Gastrocnemius medialis (tissue), 4 donors: ENCODE data around the gene TULP3. TPM values are rescaled to one million over a fixed set of nuclear protein-coding genes. Genes with fewer than 3 reads are reported as not detected.

ENCODE experiments used
- ATAC-seq, 2 donors: fragments of 150-250 bp; one replicate each; pipeline ENCODE4 v1.9.1; 2016
- DNase-seq, 2 donors: peaks; one replicate each; pipeline ENCODE4 v3.0.0-alpha.2; 2019
- H3K27ac ChIP-seq, 4 donors: fragments of 200-600 bp; sonication (generic); 1 replicate in 1 of 4; 2 replicates in 3 of 4; pipeline ENCODE4 v1.5.1; 2016 to 2018; ENCODE audit warnings: mild to moderate bottlenecking in 2 of 4, moderate library complexity in 1 of 4
- H3K27me3 ChIP-seq, 3 donors: fragments of 200-600 bp; sonication (generic) in 2 of 3; 1 replicate in 1 of 3; 2 replicates in 2 of 3; pipeline versions ENCODE4 v1.5.1 to v1.6.0; 2016 to 2019; ENCODE audit warnings: mild to moderate bottlenecking in 1 of 3, moderate library complexity in 1 of 3
- H3K36me3 ChIP-seq, 2 donors: fragments of 200-600 bp; sonication (generic) in 1 of 2; one replicate each; pipeline ENCODE4 v1.5.1; 2017 to 2018
- H3K4me1 ChIP-seq, 2 donors: fragments of 200-600 bp; sonication (generic) in 1 of 2; one replicate each; pipeline ENCODE4 v1.5.1; 2016 to 2017; ENCODE audit warnings: mild to moderate bottlenecking in 2 of 2
- H3K4me3 ChIP-seq, 4 donors: fragments of 200-600 bp; sonication (generic) in 3 of 4; 1 replicate in 1 of 4; 2 replicates in 3 of 4; pipeline ENCODE4 v1.5.1; 2016 to 2019; ENCODE audit warnings: mild to moderate bottlenecking in 2 of 4
- H3K9me3 ChIP-seq, 3 donors: fragments of 200-600 bp; sonication (generic) in 2 of 3; 1 replicate in 1 of 3; 2 replicates in 2 of 3; pipeline ENCODE4 v1.5.1; 2016 to 2019
- CTCF ChIP-seq, 5 experiments: fragments of 450-650 bp in 3 of 5; fragments of 200-600 bp in 2 of 5; sonication (generic) in 2 of 5; IDR thresholded peaks in 4 of 5; conservative IDR thresholded peaks in 1 of 5; 1 replicate in 4 of 5; 2 replicates in 1 of 5; pipeline ENCODE4 v1.5.1; 2016 to 2019; ENCODE audit warnings: antibody characterized with exemption in 5 of 5, mild to moderate bottlenecking in 3 of 5, moderate library complexity in 3 of 5
- POLR2A ChIP-seq, 2 donors: fragments of 450-650 bp; IDR thresholded peaks; one replicate each; pipeline ENCODE4 v1.6.1; 2017; ENCODE audit warnings: antibody characterized with exemption in 2 of 2, mild to moderate bottlenecking in 2 of 2, moderate library complexity in 2 of 2
- in situ Hi-C, 4 donors: fragments of 200-750 bp; cut with MboI; loops; one replicate each; pipeline versions ENCODE4 v1.15.0 to v1.8.0; 2017; ENCODE audit warnings: low sequenced_read_pairs in 4 of 4
- intact Hi-C: fragments of 100-400 bp; cut with DNase I; formaldehyde crosslinking; loops from one replicate; pipeline ENCODE4 v1.15.1; 2023; ENCODE audit warnings: low total_unique reads
- total RNA-seq, 4 donors: library from RNA; depleted of rRNA; stranded (reverse); fragments of >200 nt; gene quantifications; one replicate each; pipeline versions ENCODE4 v1.1.0 to v1.2.3, GENCODE V29; 2016

The TULP3 gene
- total RNA-seq, 4 donors from 2014 or later = 2.8 to 15.8 (median 11.2) TPM

- Histone ChIP-seq H3K4me1 (no peaks in the 10 kb centered on the region), H3K4me3 (no peak overlapping the region), H3K27me3 (no peaks in the 10 kb centered on the region), H3K36me3 (no peaks in the 10 kb centered on the region), H3K27ac (peak overlapping the region in 2 of 4 donors; percentile 33 to 52), H3K9me3 (no peaks in the 10 kb centered on the region)
- in situ Hi-C loops (no loop called here), intact Hi-C loops (no loop called here)
- TF ChIP-seq CTCF (IDR thresholded peaks at IDR 0.05 in 4 of 5, conservative IDR thresholded peaks at IDR 0.05 in 1 of 5) (no peak), POLR2A (IDR thresholded peaks at IDR 0.05) (no peak)
- no peak for DNase-seq
- ATAC-seq = peak in 1 of 2 donors; percentile 28
Measured at GRCh38 chr12:2845280-2845679, 45.4 kb upstream of the TULP3 start.

- TF ChIP-seq POLR2A (IDR thresholded peaks at IDR 0.05) (no peak), CTCF (IDR thresholded peaks at IDR 0.05 in 4 of 5, conservative IDR thresholded peaks at IDR 0.05 in 1 of 5) (no peak)
- no peak for DNase-seq
- H3K4me3 ChIP-seq = no peak overlapping the region
- no peaks in the 10 kb centered on the region for H3K27me3 ChIP-seq
- H3K4me1 ChIP-seq = no peaks in the 10 kb centered on the region
- no peak for ATAC-seq
- H3K9me3 ChIP-seq = no peaks in the 10 kb centered on the region
- intact Hi-C loops (loop anchor here (10.0 kb wide), 1 partner anchor 193 kb away; no protein-coding TSS in a partner anchor), in situ Hi-C loops (loop anchor here in 1 of 4 donors (10.0 kb wide), 1 partner anchor 183 kb away; no protein-coding TSS in a partner anchor)
- no peak overlapping the region for H3K27ac ChIP-seq
- H3K36me3 ChIP-seq = no peaks in the 10 kb centered on the region
Measured at GRCh38 chr12:2851931-2852330, 38.8 kb upstream of the TULP3 start.

- ATAC-seq (peak; percentile 51 to 70), DNase-seq (peak; percentile 53 to 72)
- no peaks in the 10 kb centered on the region for H3K9me3 ChIP-seq
- H3K4me1 ChIP-seq = peaks cover 5 to 12% of the 10 kb centered on the region in 2 donors
- in situ Hi-C loops (loop anchor here in 1 of 4 donors (10.0 kb wide), 1 partner anchor 181 kb away; no protein-coding TSS in a partner anchor), intact Hi-C loops (loop anchor here (1.0 to 10.0 kb wide), 2 partner anchors 91 to 191 kb away; no protein-coding TSS in a partner anchor)
- H3K27ac ChIP-seq = no peak overlapping the region
- H3K27me3 ChIP-seq = no peaks in the 10 kb centered on the region
- no peaks in the 10 kb centered on the region for H3K36me3 ChIP-seq
- no peak overlapping the region for H3K4me3 ChIP-seq
- TF ChIP-seq POLR2A (IDR thresholded peaks at IDR 0.05) = no peak
- TF ChIP-seq CTCF (IDR thresholded peaks at IDR 0.05 in 4 of 5, conservative IDR thresholded peaks at IDR 0.05 in 1 of 5) = peak; percentile 71 to 90 (median 77)
Measured at GRCh38 chr12:2853626-2854025, 37.1 kb upstream of the TULP3 start.

GRCh38 chr12:2854669-2855453, 35.8 kb upstream of the TULP3 start:
- intact Hi-C loops = loop anchor here (10.0 kb wide), 1 partner anchor 190 kb away; no protein-coding TSS in a partner anchor
- no peak overlapping the region for H3K27ac ChIP-seq
- ATAC-seq (no peak), DNase-seq (no peak)
- no peaks in the 10 kb centered on the region for H3K36me3 ChIP-seq
- peaks cover 13 to 20% of the 10 kb centered on the region in 2 donors for H3K4me1 ChIP-seq
- H3K4me3 ChIP-seq = no peak overlapping the region
- no peaks in the 10 kb centered on the region for H3K27me3 ChIP-seq
- H3K9me3 ChIP-seq = no peaks in the 10 kb centered on the region
- no peak for TF ChIP-seq CTCF (IDR thresholded peaks at IDR 0.05 in 4 of 5, conservative IDR thresholded peaks at IDR 0.05 in 1 of 5)
- TF ChIP-seq POLR2A (IDR thresholded peaks at IDR 0.05) = no peak
- in situ Hi-C loops = loop anchor here in 1 of 4 donors (10.0 kb wide), 1 partner anchor 180 kb away; no protein-coding TSS in a partner anchor
